KOPT-K1 (cell line): ENCODE results near the gene CARD6.
"Not testable (repeated sequence)": the region's sequence is repeated elsewhere in the genome, so short reads cannot be mapped to it uniquely, and the experiment has no call there.

Experiments used
- H3K27ac ChIP-seq: fragments of 200-600 bp; sonication (generic); 2 replicates; pipeline ENCODE4 v1.5.1; 2016; ENCODE audit warnings: antibody characterized with exemption, mild to moderate bottlenecking, low read depth, low read length; ENCODE audit not compliant: poor library complexity, severe bottlenecking
- H3K36me3 ChIP-seq: fragments of 200-600 bp; sonication (generic); 2 replicates; pipeline ENCODE4 v1.5.1; 2017; ENCODE audit warnings: antibody characterized with exemption, mild to moderate bottlenecking, low read length, moderate library complexity; ENCODE audit not compliant: insufficient read depth
- H3K9me3 ChIP-seq: fragments of 200-600 bp; sonication (generic); 2 replicates; pipeline ENCODE4 v1.5.1; 2017; ENCODE audit warnings: antibody characterized with exemption, low read length, mild to moderate bottlenecking; ENCODE audit not compliant: insufficient read depth, poor library complexity, severe bottlenecking

The CARD6 gene

DNA sequence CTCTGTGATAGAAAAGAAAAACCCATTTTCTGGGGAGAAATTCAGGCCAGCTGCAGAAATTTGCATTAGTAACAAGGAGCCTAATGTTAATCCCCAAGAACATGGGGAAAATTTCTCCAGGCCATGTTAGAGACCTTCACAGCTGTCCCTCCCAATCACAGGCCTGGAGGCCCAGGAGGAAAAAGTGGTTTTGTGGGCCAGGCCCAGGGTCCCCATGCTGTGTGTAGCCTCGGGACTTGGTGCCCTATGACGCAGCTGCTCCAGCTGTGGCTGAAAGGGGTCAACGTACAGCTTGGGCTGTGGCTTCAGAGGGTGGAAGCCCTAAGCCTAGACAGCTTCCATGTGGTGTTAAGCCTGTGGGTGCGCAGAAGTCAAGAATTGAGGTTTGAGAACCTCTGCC, 41.1 kb downstream of the CARD6 start:
- H3K27ac ChIP-seq: no peak overlapping the region
- peaks cover 18% of the 10 kb centered on the region for H3K9me3 ChIP-seq

GRCh38 chr5:40883051-40883450, 41.9 kb downstream of the CARD6 start:
- not testable (repeated sequence) for H3K27ac ChIP-seq, H3K36me3 ChIP-seq
- peaks cover 18% of the 10 kb centered on the region for H3K9me3 ChIP-seq

More for the DNA sequence above, 41.1 kb downstream of the CARD6 start:
- no peaks in the 10 kb centered on the region for H3K36me3 ChIP-seq

GRCh38 chr5:40895440-40896425, 54.6 kb downstream of the CARD6 start:
- H3K36me3 ChIP-seq, H3K27ac ChIP-seq, H3K9me3 ChIP-seq: not testable (repeated sequence)

- Histone ChIP-seq H3K27ac (no peak overlapping the region), H3K36me3 (no peaks in the 10 kb centered on the region), H3K9me3 (no peaks in the 10 kb centered on the region)
These were observed 63.2 kb downstream of the CARD6 start for GRCh38 chr5:40904205-40904993.

DNA sequence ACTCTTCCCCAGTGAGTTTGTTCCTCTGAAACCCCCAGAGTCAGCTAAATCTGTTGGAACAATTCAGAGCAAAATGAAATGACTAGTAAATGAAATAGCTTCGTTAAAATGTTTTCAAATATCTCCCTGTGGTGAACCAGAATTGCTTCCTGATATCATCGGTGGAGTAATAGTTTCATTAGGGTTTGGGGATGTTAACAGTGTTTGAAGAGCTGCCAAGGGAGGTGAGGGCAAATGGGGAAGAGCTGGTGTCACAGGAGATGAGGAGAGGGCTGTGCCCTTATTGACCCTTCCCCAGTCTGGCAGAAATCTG, 63.8 kb downstream of the CARD6 start:
- no peaks in the 10 kb centered on the region for H3K9me3 ChIP-seq
- H3K36me3 ChIP-seq: no peaks in the 10 kb centered on the region
- H3K27ac ChIP-seq: no peak overlapping the region

DNA sequence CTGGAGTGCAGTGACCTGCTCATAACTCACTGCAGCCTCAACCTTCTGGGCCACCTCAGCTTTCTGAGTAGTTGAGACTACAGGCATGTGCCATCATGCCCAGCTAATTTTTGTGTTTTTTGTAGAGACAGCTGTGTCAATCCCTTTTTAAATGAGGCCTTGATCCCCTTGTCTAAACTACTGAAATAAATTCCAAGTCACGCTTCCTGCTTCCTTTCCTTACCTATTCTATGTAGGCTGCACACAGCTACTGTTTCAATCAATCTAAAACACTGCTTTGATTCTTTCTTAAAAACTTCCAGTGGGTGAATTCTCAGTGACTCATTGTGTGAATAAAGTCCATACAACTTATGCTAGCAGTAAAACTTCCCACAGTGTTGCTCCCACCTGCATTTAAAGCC, 65.2 kb downstream of the CARD6 start:
- H3K27ac ChIP-seq: no peak overlapping the region
- no peaks in the 10 kb centered on the region for H3K36me3 ChIP-seq
- H3K9me3 ChIP-seq: no peaks in the 10 kb centered on the region

- H3K9me3 ChIP-seq: no peaks in the 10 kb centered on the region
- no peaks in the 10 kb centered on the region for H3K36me3 ChIP-seq
- no peak within 1 kb of the TSS for H3K27ac ChIP-seq
These were observed 68.1 kb downstream of the CARD6 start, which contains the start of gene C7 for GRCh38 chr5:40909264-40909663. C7 (plus strand) TSS chr5:40909497; CDS start chr5:40909611, 114 bp downstream.

DNA sequence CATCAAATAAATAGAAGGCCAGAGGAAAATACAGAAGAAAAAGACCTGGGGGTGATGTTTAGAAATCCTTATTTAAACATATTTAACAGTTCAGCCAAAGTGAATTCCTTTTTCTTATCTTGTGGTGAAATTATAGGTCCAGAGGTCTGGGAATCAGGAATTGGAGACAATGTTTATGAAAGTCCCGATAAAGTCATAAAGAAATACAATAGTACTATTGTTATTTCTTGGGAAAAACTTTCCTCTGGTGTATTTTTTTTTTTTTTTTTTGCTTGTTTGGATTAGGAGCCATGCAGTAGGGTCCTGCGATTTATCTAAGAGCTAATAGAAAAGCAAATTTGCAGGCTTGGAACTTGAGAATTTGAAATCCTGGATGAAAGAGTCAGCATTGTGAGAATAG, 68.6 kb downstream of the CARD6 start:
- Histone ChIP-seq H3K27ac (no peak overlapping the region), H3K9me3 (no peaks in the 10 kb centered on the region), H3K36me3 (no peaks in the 10 kb centered on the region)
